Mammary epithelial cell (primary cell): ENCODE results near the gene TWIST2.

ENCODE experiments used
- CTCF ChIP-seq, 2 donors: IDR thresholded peaks in 1 of 2; conservative IDR thresholded peaks in 1 of 2; 2 replicates each; pipeline ENCODE4 v1.5.1; 2011 to 2012; ENCODE audit warnings: inconsistent platforms in 2 of 2, low read length in 2 of 2, mild to moderate bottlenecking in 2 of 2, control low read depth in 1 of 2, low read depth in 1 of 2; ENCODE audit not compliant: insufficient read depth in 1 of 2; ENCODE audit errors: extremely low read depth in 1 of 2
- EZH2 ChIP-seq: IDR thresholded peaks from 2 replicates; pipeline ENCODE4 v1.6.1; 2012; ENCODE audit warnings: low read length, inconsistent platforms, borderline replicate concordance

- no peak for TF ChIP-seq EZH2
- no peak for TF ChIP-seq CTCF (conservative IDR thresholded peaks at IDR 0.05 in 1 of 2, IDR thresholded peaks at IDR 0.05 in 1 of 2; ENCODE audit: extremely low read depth in 1 of 2, insufficient read depth in 1 of 2, low read depth in 1 of 2, low read length in 2 of 2)
These were observed 57.3 kb downstream of the TWIST2 start for GRCh38 chr2:238905224-238905623.
